DOHH2 (cell line): ENCODE data around the gene GRM2.

Experiments
- H3F3A ChIP-seq: fragments of 200-600 bp; sonication (generic), shearing (Covaris generic); 2 replicates; pipeline ENCODE4 v1.6.0; 2016; ENCODE audit warnings: antibody characterized with exemption, mild to moderate bottlenecking; ENCODE audit not compliant: control insufficient read depth, insufficient read depth
- H3K27ac ChIP-seq: fragments of 200-600 bp; sonication (generic); 2 replicates; pipeline ENCODE4 v1.5.1; 2014; ENCODE audit warnings: low read depth, mild to moderate bottlenecking, low read length, moderate library complexity
- H3K27me3 ChIP-seq: fragments of 200-600 bp; sonication (generic); 2 replicates; pipeline ENCODE4 v1.6.1; 2014; ENCODE audit warnings: mild to moderate bottlenecking, low read length, mixed read lengths; ENCODE audit not compliant: control insufficient read depth
- H3K36me3 ChIP-seq: fragments of 200-600 bp; sonication (generic); 2 replicates; pipeline ENCODE4 v1.6.1; 2014; ENCODE audit warnings: mild to moderate bottlenecking, low read length, moderate library complexity, mixed read lengths; ENCODE audit not compliant: control insufficient read depth
- H3K4me1 ChIP-seq: fragments of 200-600 bp; sonication (generic); 2 replicates; pipeline ENCODE4 v1.6.1; 2014; ENCODE audit warnings: mild to moderate bottlenecking, low read length, mixed read lengths; ENCODE audit not compliant: control insufficient read depth
- H3K4me2 ChIP-seq: fragments of 200-600 bp; sonication (generic); 2 replicates; pipeline ENCODE4 v1.6.0; 2014; ENCODE audit warnings: mild to moderate bottlenecking, low read length, moderate library complexity
- H3K4me3 ChIP-seq: fragments of 200-600 bp; sonication (generic); 2 replicates; pipeline ENCODE4 v1.5.1; 2014; ENCODE audit warnings: mild to moderate bottlenecking, low read length, mixed read lengths
- H3K79me2 ChIP-seq: fragments of 200-600 bp; sonication (generic); 2 replicates; pipeline ENCODE4 v1.6.1; 2014; ENCODE audit warnings: mild to moderate bottlenecking, low read length, mixed read lengths; ENCODE audit not compliant: control insufficient read depth
- H3K9me2 ChIP-seq: fragments of 200-600 bp; sonication (generic); replicated peaks from 2 replicates; pipeline ENCODE4 v1.6.1; 2014; ENCODE audit warnings: mild to moderate bottlenecking, low read length, mixed read lengths; ENCODE audit not compliant: control insufficient read depth
- H3K9me3 ChIP-seq: fragments of 200-600 bp; sonication (generic); 2 replicates; pipeline ENCODE4 v1.6.1; 2014; ENCODE audit warnings: antibody characterized with exemption, low read length, mixed read lengths; ENCODE audit not compliant: control insufficient read depth, insufficient read depth
- H4K20me1 ChIP-seq: fragments of 200-600 bp; sonication (generic); 2 replicates; pipeline ENCODE4 v1.6.0; 2014; ENCODE audit warnings: low read depth, mild to moderate bottlenecking, antibody characterized with exemption, low read length, moderate library complexity; ENCODE audit not compliant: control insufficient read depth, insufficient read depth
- EZH2phosphoT487 ChIP-seq: fragments of 200-600 bp; sonication (generic); IDR thresholded peaks from 2 replicates; pipeline ENCODE4 v1.6.1; 2017; ENCODE audit warnings: borderline replicate concordance, mild to moderate bottlenecking, antibody characterized with exemption, low read length, moderate library complexity, mixed read lengths
- TF ChIP-seq, protein P1 (sequence below): fragments of 200-600 bp; sonication (generic); IDR thresholded peaks from one replicate; pipeline ENCODE4 v1.5.1; 2014; ENCODE audit warnings: antibody characterized with exemption, mild to moderate bottlenecking, low read depth, low read length; ENCODE audit not compliant: poor library complexity, severe bottlenecking

Gene GRM2

DNA sequence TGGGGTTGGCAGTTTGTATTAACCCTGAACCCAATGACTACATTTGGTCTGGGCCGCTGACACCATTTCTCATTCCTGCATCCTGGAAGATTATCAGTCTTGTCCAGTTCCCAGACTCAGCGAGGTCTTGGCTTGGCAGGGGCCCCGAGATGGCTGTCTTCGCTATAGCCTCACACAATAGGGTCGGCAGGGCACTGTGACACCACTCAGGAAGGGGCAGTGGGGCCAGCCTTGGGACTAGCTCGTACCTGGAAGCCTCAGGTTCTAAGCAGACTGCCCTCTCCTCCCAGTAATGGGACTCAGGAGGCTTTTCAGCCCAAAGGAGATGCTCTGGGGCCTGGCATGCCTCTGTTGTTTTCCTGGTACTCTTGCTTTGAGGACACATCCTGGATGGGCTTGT lies 26.7 kb upstream of the GRM2 start:
- Histone ChIP-seq H3K4me2 (peak overlapping the region; percentile 9; the same call in 1 of the 2 replicates), H3K9me3 (no peaks in the 10 kb centered on the region), H3F3A (peaks cover 2% of the 10 kb centered on the region; the same call in 1 of the 2 replicates), H4K20me1 (peaks cover 23% of the 10 kb centered on the region), H3K27me3 (no peaks in the 10 kb centered on the region), H3K79me2 (peaks cover 58% of the 10 kb centered on the region), H3K9me2 (no peaks in the 10 kb centered on the region), H3K36me3 (peaks cover 96% of the 10 kb centered on the region), H3K27ac (no peak overlapping the region), H3K4me1 (peaks cover 42% of the 10 kb centered on the region), H3K4me3 (no peak overlapping the region)
- no peak for TF ChIP-seq EZH2phosphoT487
- TF ChIP-seq, protein P1, sequence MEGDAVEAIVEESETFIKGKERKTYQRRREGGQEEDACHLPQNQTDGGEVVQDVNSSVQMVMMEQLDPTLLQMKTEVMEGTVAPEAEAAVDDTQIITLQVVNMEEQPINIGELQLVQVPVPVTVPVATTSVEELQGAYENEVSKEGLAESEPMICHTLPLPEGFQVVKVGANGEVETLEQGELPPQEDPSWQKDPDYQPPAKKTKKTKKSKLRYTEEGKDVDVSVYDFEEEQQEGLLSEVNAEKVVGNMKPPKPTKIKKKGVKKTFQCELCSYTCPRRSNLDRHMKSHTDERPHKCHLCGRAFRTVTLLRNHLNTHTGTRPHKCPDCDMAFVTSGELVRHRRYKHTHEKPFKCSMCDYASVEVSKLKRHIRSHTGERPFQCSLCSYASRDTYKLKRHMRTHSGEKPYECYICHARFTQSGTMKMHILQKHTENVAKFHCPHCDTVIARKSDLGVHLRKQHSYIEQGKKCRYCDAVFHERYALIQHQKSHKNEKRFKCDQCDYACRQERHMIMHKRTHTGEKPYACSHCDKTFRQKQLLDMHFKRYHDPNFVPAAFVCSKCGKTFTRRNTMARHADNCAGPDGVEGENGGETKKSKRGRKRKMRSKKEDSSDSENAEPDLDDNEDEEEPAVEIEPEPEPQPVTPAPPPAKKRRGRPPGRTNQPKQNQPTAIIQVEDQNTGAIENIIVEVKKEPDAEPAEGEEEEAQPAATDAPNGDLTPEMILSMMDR, result no peak

DNA sequence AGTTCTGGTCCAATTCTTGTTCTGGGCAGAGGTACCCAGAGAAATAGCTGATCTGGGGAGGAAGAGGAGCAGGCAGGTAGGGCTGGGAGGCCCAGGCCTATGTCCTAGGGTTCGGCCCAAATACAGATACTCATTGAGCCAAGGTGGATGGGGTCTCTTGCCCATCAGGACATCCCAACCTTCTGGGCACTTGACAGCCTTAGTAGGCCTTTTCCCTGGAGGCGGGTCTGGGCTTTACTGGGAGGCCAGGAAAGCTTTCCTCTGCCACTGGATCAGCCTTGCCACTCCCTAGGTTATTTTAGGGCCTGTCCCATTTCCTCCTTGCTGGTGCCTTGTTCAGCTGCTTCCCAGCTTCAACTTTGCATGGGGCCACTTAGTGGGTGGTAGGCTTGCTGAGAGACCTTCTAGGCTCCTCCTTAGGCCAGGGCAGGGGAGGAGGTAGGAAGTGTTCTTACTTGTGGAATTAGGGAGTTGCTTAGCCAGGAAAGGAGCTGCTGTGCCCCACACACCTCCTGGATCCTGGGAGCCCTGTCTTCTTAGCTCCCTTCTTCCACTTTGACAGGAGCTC lies 26.1 kb upstream of the GRM2 start:
- H3F3A ChIP-seq, result peaks cover 2% of the 10 kb centered on the region; the same call in 1 of the 2 replicates
- no peak for TF ChIP-seq EZH2phosphoT487
- TF ChIP-seq, protein P1, result no peak
- H3K9me3 ChIP-seq, result no peaks in the 10 kb centered on the region
- no peak overlapping the region for H3K27ac ChIP-seq
- peak overlapping the region; percentile 25; the same call in 1 of the 2 replicates for H3K4me2 ChIP-seq
- no peaks in the 10 kb centered on the region for H3K27me3 ChIP-seq
- H3K36me3 ChIP-seq, result peaks cover 96% of the 10 kb centered on the region
- peaks cover 23% of the 10 kb centered on the region for H4K20me1 ChIP-seq
- H3K4me1 ChIP-seq, result peaks cover 45% of the 10 kb centered on the region
- peaks cover 52% of the 10 kb centered on the region for H3K79me2 ChIP-seq
- H3K9me2 ChIP-seq, result no peaks in the 10 kb centered on the region
- H3K4me3 ChIP-seq, result no peak overlapping the region

DNA sequence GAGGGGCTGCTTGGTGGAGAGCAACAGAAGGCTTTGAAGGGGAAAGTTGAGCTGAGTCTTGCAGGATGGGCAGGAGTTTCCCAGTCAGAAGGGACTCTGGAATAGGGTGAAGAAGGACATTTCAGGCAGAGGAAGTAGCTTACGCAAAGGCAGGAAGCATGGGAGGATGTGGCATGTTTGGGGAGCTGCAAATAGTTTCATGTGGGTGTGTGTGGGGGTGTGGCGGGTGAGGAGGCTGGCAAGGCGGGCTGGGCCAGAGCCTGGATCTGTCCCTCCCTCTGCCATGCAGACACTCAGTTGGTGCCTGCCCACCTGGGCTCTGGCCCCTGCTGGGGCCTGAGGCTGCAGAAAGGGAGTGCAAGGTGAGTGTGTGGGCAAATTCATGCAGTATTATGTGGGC lies 25.4 kb upstream of the GRM2 start:
- no peak for TF ChIP-seq EZH2phosphoT487
- TF ChIP-seq, protein P1, result no peak
- H3K36me3 ChIP-seq, result peaks cover 98% of the 10 kb centered on the region
- no peaks in the 10 kb centered on the region for H3K9me3 ChIP-seq
- peak overlapping the region; percentile 25; the same call in 1 of the 2 replicates for H3K4me2 ChIP-seq
- peaks cover 2% of the 10 kb centered on the region; the same call in 1 of the 2 replicates for H3F3A ChIP-seq
- H3K27ac ChIP-seq, result no peak overlapping the region
- peaks cover 49% of the 10 kb centered on the region for H3K79me2 ChIP-seq
- no peaks in the 10 kb centered on the region for H3K9me2 ChIP-seq
- no peak overlapping the region for H3K4me3 ChIP-seq
- H3K4me1 ChIP-seq, result peaks cover 52% of the 10 kb centered on the region
- peaks cover 23% of the 10 kb centered on the region for H4K20me1 ChIP-seq
- no peaks in the 10 kb centered on the region for H3K27me3 ChIP-seq
